ENCODE data around the gene ATP11A.

The ATP11A gene

GRCh38 chr13:112741835-112742570 is 52.2 kb downstream of the ATP11A start:
- no peak for DNase-seq (ENCODE audit: low read depth in 2 of 2)

GRCh38 chr13:112742583-112742982 is 52.7 kb downstream of the ATP11A start:
- DNase-seq (ENCODE audit: low read depth in 2 of 2), result no peak

GRCh38 chr13:112743451-112744167 is 53.8 kb downstream of the ATP11A start:
- DNase-seq (ENCODE audit: low read depth in 2 of 2), result no peak

GRCh38 chr13:112744168-112745021 is 54.6 kb downstream of the ATP11A start:
- no peak for DNase-seq (ENCODE audit: low read depth in 2 of 2)

GRCh38 chr13:112746044-112746443 is 56.2 kb downstream of the ATP11A start:
- DNase-seq (ENCODE audit: low read depth in 2 of 2), result no peak

GRCh38 chr13:112747256-112747655 is 57.4 kb downstream of the ATP11A start:
- DNase-seq (ENCODE audit: low read depth in 2 of 2), result no peak

GRCh38 chr13:112748947-112749735 is 59.3 kb downstream of the ATP11A start:
- DNase-seq (ENCODE audit: low read depth in 2 of 2), result no peak

GRCh38 chr13:112750570-112750969 is 60.7 kb downstream of the ATP11A start:
- DNase-seq (ENCODE audit: low read depth in 2 of 2), result no peak

GRCh38 chr13:112751617-112752016 is 61.8 kb downstream of the ATP11A start:
- no peak for DNase-seq (ENCODE audit: low read depth in 2 of 2)

- DNase-seq (ENCODE audit: low read depth in 2 of 2), result no peak
Observed at GRCh38 chr13:112752211-112752610, 62.4 kb downstream of the ATP11A start.

- no peak for DNase-seq (ENCODE audit: low read depth in 2 of 2)
Observed at GRCh38 chr13:112752711-112753541, 63.1 kb downstream of the ATP11A start.

GRCh38 chr13:112753833-112754232 is 64.0 kb downstream of the ATP11A start:
- no peak for DNase-seq (ENCODE audit: low read depth in 2 of 2)

GRCh38 chr13:112754281-112755025 is 64.6 kb downstream of the ATP11A start:
- no peak for DNase-seq (ENCODE audit: low read depth in 2 of 2)

- DNase-seq (ENCODE audit: low read depth in 2 of 2), result no peak
Observed at GRCh38 chr13:112755331-112755730, 65.5 kb downstream of the ATP11A start.

- DNase-seq (ENCODE audit: low read depth in 2 of 2), result no peak
Observed at GRCh38 chr13:112756081-112756480, 66.2 kb downstream of the ATP11A start.

- DNase-seq (ENCODE audit: low read depth in 2 of 2), result no peak
Observed at GRCh38 chr13:112756511-112756966, 66.7 kb downstream of the ATP11A start.

GRCh38 chr13:112756967-112757758 is 67.3 kb downstream of the ATP11A start:
- DNase-seq (ENCODE audit: low read depth in 2 of 2), result no peak

- no peak for DNase-seq (ENCODE audit: low read depth in 2 of 2)
Observed at GRCh38 chr13:112757759-112758086, 67.9 kb downstream of the ATP11A start.

- DNase-seq (ENCODE audit: low read depth in 2 of 2), result no peak
Observed at GRCh38 chr13:112759053-112759452, 69.2 kb downstream of the ATP11A start.

Data from stimulated activated CD8-positive, alpha-beta memory T cell treated with anti-CD3 and anti-CD28 coated beads, Interleukin-2, amount 100 ng/mL, for 1 hour (primary cell).